Cardiac muscle cell (in vitro differentiated cells and primary cell): ENCODE results near the gene DLX2. TPM values are rescaled to one million over a fixed set of nuclear protein-coding genes. Genes with fewer than 3 reads are reported as not detected.

ENCODE experiments used
- DNase-seq, 2 donors: peaks; one replicate each; pipeline versions ENCODE4 v3.0.0 to v3.0.0-alpha.2; 2010 to 2017; ENCODE audit warnings: low read depth in 1 of 2, low spot score in 1 of 2
- H3K27ac ChIP-seq: fragments of 200-600 bp; sonication (generic); 2 replicates; pipeline ENCODE4 v1.5.1; 2016
- H3K27me3 ChIP-seq: fragments of 200-600 bp; sonication (generic); 2 replicates; pipeline ENCODE4 v1.6.0; 2016; ENCODE audit warnings: control low read depth
- H3K36me3 ChIP-seq: fragments of 200-600 bp; sonication (generic); 2 replicates; pipeline ENCODE4 v1.5.1; 2016; ENCODE audit warnings: control low read depth
- H3K4me1 ChIP-seq: fragments of 200-600 bp; sonication (generic); 2 replicates; pipeline ENCODE4 v1.8.1; 2017; ENCODE audit warnings: low read depth, mild to moderate bottlenecking, mixed run types
- H3K4me3 ChIP-seq: fragments of 200-600 bp; sonication (generic); 2 replicates; pipeline ENCODE4 v1.5.1; 2016; ENCODE audit warnings: mild to moderate bottlenecking
- H3K9me3 ChIP-seq: fragments of 200-600 bp; sonication (generic); 2 replicates; pipeline ENCODE4 v1.5.1; 2017; ENCODE audit warnings: low read depth, mild to moderate bottlenecking, control low read depth
- polyA plus RNA-seq: library from polyadenylated mRNA; unstranded; fragments of >200 nt; fragmentation: Nextera tagmentation; extraction: Ambion mirVana; gene quantifications from 2 replicates; pipeline ENCODE4 v1.2.1, GENCODE V29; 2016
- total RNA-seq: library from RNA; depleted of rRNA; stranded (reverse); fragments of >200 nt; gene quantifications from 2 replicates; pipeline ENCODE4 v1.2.3, GENCODE V29; 2016
- TF ChIP-seq, protein P1 (sequence below): IDR thresholded peaks from 2 replicates; pipeline ENCODE4 v1.5.1; 2012; ENCODE audit warnings: low read depth, mild to moderate bottlenecking, low read length

The DLX2 gene
- total and polyA plus RNA-seq, 2 experiments from 2014 or later, result 0.26 TPM; not detected in 1

DNA sequence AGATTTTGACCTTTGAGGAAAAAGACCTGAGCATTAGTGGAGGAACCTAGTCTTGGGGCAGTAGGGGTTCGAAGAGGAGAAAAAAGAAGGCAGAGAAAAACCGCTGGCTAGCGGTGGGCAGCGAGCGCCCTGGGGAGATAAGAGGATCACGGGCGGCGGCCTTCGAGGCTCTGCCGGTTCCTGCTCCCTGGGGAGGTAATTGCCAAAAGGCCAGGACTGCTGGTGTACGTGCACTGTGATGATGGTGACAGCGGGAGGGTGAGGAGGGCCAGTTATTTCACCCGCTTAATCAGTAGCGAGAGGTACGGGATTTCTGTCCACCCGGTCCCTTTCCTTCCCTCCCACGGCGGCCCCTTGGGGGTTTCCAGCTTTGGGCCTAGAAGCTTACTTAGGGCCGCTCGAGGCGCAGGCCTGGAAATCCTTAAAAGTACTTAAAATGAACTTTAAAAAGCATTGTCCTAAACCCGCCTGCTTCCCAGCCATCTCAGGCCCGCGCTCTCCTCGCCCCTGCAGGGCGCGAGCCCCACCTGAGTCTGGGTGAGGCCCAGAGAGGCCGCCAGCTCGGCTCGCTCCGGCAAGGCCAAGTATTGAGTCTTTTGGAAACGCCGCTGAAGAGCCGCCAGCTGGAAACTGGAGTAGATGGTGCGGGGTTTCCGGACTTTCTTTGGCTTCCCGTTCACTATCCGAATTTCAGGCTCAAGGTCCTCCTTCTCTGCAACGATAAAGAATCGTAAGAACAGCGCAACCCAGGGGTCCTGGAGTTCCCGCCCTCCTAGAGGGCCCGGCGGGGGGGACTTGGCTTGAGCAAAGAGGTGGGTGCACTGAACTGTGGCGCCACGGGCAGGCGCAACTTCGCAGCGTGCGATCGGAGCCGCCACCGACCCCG lies 1.5 kb downstream of the DLX2 start:
- no peaks in the 10 kb centered on the region for H3K36me3 ChIP-seq
- no peaks in the 10 kb centered on the region for H3K9me3 ChIP-seq
- H3K4me3 ChIP-seq, result peak overlapping the region; percentile 37
- TF ChIP-seq, protein P1, sequence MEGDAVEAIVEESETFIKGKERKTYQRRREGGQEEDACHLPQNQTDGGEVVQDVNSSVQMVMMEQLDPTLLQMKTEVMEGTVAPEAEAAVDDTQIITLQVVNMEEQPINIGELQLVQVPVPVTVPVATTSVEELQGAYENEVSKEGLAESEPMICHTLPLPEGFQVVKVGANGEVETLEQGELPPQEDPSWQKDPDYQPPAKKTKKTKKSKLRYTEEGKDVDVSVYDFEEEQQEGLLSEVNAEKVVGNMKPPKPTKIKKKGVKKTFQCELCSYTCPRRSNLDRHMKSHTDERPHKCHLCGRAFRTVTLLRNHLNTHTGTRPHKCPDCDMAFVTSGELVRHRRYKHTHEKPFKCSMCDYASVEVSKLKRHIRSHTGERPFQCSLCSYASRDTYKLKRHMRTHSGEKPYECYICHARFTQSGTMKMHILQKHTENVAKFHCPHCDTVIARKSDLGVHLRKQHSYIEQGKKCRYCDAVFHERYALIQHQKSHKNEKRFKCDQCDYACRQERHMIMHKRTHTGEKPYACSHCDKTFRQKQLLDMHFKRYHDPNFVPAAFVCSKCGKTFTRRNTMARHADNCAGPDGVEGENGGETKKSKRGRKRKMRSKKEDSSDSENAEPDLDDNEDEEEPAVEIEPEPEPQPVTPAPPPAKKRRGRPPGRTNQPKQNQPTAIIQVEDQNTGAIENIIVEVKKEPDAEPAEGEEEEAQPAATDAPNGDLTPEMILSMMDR, result no peak
- peaks cover 28% of the 10 kb centered on the region for H3K4me1 ChIP-seq
- no peak for DNase-seq
- no peak overlapping the region for H3K27ac ChIP-seq
- H3K27me3 ChIP-seq, result peaks cover 99% of the 10 kb centered on the region

DNA sequence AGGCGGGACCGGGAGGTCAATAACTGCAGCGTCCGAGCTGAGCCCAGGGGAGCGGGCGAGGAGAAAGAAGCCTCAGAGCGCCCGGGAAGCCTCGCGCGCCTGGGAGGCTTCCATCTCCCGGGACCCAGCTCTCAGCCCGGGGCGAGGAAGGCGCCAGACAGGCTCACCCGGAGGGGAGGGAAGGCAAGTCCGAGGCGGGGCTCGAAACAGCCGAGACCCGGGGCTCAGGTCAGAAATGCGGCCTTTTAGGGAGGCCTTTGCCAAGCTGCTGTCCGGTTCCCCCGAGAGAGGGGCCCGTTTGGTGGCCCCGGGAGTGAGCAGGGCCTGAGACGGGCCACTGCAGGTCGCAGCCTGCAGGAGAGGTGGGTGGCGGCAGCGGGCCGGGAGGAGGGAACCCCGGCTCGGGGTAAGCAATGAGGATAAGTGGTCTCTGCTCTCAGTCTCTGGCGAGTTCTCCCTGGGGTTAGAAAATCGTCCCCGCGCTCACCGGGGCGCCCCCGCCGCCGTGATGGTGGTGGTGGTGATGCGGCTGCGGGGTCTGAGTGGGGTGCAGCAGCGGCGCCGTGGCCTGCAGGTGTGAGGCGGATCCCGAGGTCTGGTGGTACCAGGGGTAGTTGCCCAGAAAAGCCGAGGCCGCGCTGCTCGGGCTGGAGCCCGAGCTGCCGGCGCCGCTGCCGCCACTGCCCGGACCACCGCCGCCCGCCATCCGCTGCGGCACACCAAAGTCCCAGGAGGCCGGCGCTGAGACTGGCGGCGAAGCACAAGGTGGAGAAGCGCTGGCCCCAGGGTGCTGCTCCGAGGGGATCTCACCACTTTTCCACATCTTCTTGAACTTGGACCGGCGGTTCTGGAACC lies 2.4 kb downstream of the DLX2 start:
- no peak for DNase-seq
- no peak overlapping the region for H3K27ac ChIP-seq
- no peaks in the 10 kb centered on the region for H3K9me3 ChIP-seq
- H3K4me3 ChIP-seq, result peak overlapping the region; percentile 12
- TF ChIP-seq, protein P1, result no peak
- peaks cover 28% of the 10 kb centered on the region for H3K4me1 ChIP-seq
- peaks cover 99% of the 10 kb centered on the region for H3K27me3 ChIP-seq
- H3K36me3 ChIP-seq, result no peaks in the 10 kb centered on the region

DNA sequence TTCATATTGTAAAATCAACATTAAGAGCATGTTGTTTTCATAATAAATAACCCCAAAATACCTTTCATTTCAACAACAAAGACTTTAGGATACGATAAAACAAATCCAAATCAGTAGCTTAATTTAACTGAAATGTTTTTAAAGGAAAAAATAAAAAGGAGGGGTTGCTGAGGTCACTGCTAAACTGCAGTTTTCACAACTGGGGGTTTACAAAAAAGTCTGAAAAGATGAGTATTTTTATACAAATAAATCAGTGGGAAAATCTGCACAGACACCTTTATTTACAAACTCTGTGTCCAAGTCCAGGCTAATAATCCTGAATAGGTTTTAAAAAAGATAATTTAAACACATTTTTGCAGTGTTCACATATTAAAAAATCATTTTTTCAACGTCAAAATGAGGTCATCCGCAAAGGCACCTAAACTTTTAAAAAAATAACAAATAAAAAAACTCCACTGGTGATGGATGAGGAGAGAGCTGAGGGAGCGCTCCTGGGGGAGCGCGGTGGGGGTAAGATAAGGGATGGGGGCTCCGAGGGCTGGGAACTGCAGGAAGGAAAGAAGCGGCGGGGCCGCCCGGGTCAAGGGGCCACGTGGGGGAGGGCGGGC lies 3.1 kb downstream of the DLX2 start:
- peak overlapping the region; percentile 8 for H3K4me3 ChIP-seq
- TF ChIP-seq, protein P1, result no peak
- H3K9me3 ChIP-seq, result no peaks in the 10 kb centered on the region
- no peak for DNase-seq
- no peaks in the 10 kb centered on the region for H3K36me3 ChIP-seq
- peaks cover 99% of the 10 kb centered on the region for H3K27me3 ChIP-seq
- no peak overlapping the region for H3K27ac ChIP-seq
- peaks cover 28% of the 10 kb centered on the region for H3K4me1 ChIP-seq

DNA sequence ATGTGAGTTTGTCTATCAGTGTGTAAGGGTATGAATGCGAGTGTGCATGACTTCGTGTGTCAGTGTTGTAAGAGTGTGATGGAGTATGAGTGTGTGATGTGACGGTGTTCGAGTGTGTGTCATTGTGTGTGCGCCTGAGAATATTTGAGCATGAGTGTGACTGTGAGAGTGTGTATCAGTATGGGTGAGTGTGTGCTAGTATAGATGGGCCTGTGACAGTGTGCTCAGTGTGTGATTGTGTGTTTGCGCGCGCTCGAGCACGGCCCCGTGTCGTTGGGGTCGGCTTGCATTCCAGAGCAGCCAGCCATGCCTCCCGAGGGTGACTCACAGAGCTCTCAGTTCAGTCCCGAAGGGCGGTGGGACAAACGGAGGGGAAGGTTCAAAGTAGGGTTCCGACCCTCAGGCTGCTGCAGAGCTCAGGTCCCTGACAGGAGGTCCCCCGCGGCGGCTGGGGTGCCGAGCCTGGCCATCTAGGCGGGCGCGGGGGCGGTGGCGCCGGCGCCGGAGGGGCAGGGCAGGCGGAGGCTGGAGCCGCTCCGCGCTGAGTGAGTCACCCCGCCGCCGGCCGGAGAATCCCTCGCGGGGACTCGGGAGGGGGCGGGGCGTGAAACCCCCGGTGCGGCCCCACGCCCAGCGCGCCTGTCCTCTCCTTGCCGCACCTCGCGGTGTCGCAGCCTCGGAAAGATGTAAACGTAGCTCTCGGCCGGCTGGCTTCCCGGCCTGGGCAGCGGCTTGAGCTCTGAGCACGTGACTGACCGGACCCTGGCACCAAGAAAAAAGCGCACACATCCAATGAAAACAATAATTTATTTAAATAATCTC lies 3.8 kb downstream of the DLX2 start:
- peak overlapping the region; percentile 8 for H3K4me3 ChIP-seq
- H3K27ac ChIP-seq, result no peak overlapping the region
- no peaks in the 10 kb centered on the region for H3K36me3 ChIP-seq
- peaks cover 99% of the 10 kb centered on the region for H3K27me3 ChIP-seq
- DNase-seq, result peak; percentile 57 to 67
- H3K9me3 ChIP-seq, result no peaks in the 10 kb centered on the region
- H3K4me1 ChIP-seq, result peaks cover 28% of the 10 kb centered on the region
- TF ChIP-seq, protein P1, result no peak

DNA sequence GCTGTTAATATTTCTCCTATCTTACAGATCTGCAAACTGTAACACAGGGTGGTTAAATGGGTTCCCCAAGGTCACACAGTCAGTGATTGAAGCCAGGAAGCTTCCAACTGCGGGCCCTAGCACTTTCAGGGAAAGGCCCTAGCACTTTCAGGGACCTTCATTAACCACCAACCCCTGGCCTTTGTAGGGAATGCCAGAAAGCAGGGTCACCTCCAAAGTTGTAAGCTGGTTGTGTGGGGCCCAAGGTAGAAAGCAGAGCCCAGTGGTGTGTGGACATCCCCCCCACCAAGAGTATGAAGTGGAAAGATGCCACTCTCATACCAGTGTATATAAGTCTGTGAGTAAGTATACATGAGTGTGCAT lies 4.4 kb downstream of the DLX2 start:
- Histone ChIP-seq H3K4me3 (no peak overlapping the region), H3K27me3 (peaks cover 99% of the 10 kb centered on the region), H3K27ac (no peak overlapping the region), H3K4me1 (peaks cover 28% of the 10 kb centered on the region), H3K36me3 (no peaks in the 10 kb centered on the region), H3K9me3 (no peaks in the 10 kb centered on the region)
- no peak for DNase-seq
- TF ChIP-seq, protein P1, result no peak
